H9 (cell line): Measurements from ENCODE around the gene SYCP2L. TPM values are rescaled to one million over a fixed set of nuclear protein-coding genes. Genes with fewer than 3 reads are reported as not detected.

Experiments
- DNase-seq: peaks from one replicate; pipeline ENCODE4 v3.0.0-alpha.2; 2017
- H2AFZ ChIP-seq: one replicate; pipeline ENCODE4 v1.6.1; 2013; ENCODE audit warnings: mild to moderate bottlenecking, low read length, control low read depth, moderate library complexity
- H2AK5ac ChIP-seq: 2 replicates; pipeline ENCODE4 v1.6.1; 2013; ENCODE audit warnings: low read length, control low read depth, mixed read lengths; ENCODE audit not compliant: insufficient read length
- H2BK120ac ChIP-seq: one replicate; pipeline ENCODE4 v1.6.1; 2013; ENCODE audit warnings: low read depth, mild to moderate bottlenecking, low read length, control low read depth, inconsistent platforms; ENCODE audit not compliant: poor library complexity, severe bottlenecking
- H2BK12ac ChIP-seq: 2 replicates; pipeline ENCODE4 v1.6.1; 2013; ENCODE audit warnings: low read length, control low read depth, mixed read lengths, low read depth; ENCODE audit not compliant: insufficient read length
- H2BK15ac ChIP-seq: 2 replicates; pipeline ENCODE4 v1.6.1; 2013; ENCODE audit warnings: low read depth, low read length, control low read depth
- H2BK20ac ChIP-seq: one replicate; pipeline ENCODE4 v1.6.1; 2013; ENCODE audit warnings: low read depth, mild to moderate bottlenecking, low read length, control low read depth, inconsistent platforms; ENCODE audit not compliant: poor library complexity, severe bottlenecking
- H2BK5ac ChIP-seq: 2 replicates; pipeline ENCODE4 v1.6.1; 2013; ENCODE audit warnings: low read length, control low read depth, mixed read lengths; ENCODE audit not compliant: insufficient read length
- H3K14ac ChIP-seq: 2 replicates; pipeline ENCODE4 v1.6.1; 2013; ENCODE audit warnings: low read length, control low read depth; ENCODE audit not compliant: insufficient read depth
- H3K18ac ChIP-seq: 2 replicates; pipeline ENCODE4 v1.6.1; 2013; ENCODE audit warnings: low read depth, mild to moderate bottlenecking, mixed read lengths, low read length, control low read depth; ENCODE audit not compliant: insufficient read length
- H3K23ac ChIP-seq: 2 replicates; pipeline ENCODE4 v1.6.1; 2013; ENCODE audit warnings: low read length, control low read depth, mixed read lengths, low read depth; ENCODE audit not compliant: insufficient read length
- H3K23me2 ChIP-seq: 2 replicates; pipeline ENCODE4 v1.6.1; 2013; ENCODE audit warnings: low read depth, mild to moderate bottlenecking, mixed read lengths, low read length, control low read depth; ENCODE audit not compliant: insufficient read length, poor library complexity, severe bottlenecking
- H3K27ac ChIP-seq: 2 replicates; pipeline ENCODE4 v1.5.1; 2013; ENCODE audit warnings: low read length, control low read depth, mixed read lengths, low read depth; ENCODE audit not compliant: insufficient read length
- H3K27me3 ChIP-seq: 2 replicates; pipeline ENCODE4 v1.6.1; 2013; ENCODE audit warnings: low read length, control low read depth, inconsistent platforms; ENCODE audit not compliant: insufficient read depth
- H3K4ac ChIP-seq: 2 replicates; pipeline ENCODE4 v1.6.1; 2013; ENCODE audit warnings: low read depth, mild to moderate bottlenecking, control low read depth, inconsistent platforms, low read length, moderate library complexity
- H3K4me1 ChIP-seq: 2 replicates; pipeline ENCODE4 v1.6.1; 2013; ENCODE audit warnings: low read length, control low read depth, inconsistent platforms; ENCODE audit not compliant: insufficient read depth
- H3K4me2 ChIP-seq: 2 replicates; pipeline ENCODE4 v1.6.1; 2013; ENCODE audit warnings: low read length, control low read depth, mixed read lengths; ENCODE audit not compliant: insufficient read length, insufficient read depth
- H3K56ac ChIP-seq: 2 replicates; pipeline ENCODE4 v1.6.1; 2013; ENCODE audit warnings: low read depth, mild to moderate bottlenecking, mixed read lengths, low read length, control low read depth; ENCODE audit not compliant: insufficient read length
- H3K79me1 ChIP-seq: 2 replicates; pipeline ENCODE4 v1.6.1; 2013; ENCODE audit warnings: low read depth, mild to moderate bottlenecking, moderate library complexity, low read length, control low read depth, inconsistent platforms; ENCODE audit not compliant: insufficient read depth, poor library complexity, severe bottlenecking
- H3K79me2 ChIP-seq: 2 replicates; pipeline ENCODE4 v1.6.1; 2013; ENCODE audit warnings: low read length, control low read depth, inconsistent platforms; ENCODE audit not compliant: insufficient read depth
- H3K9ac ChIP-seq: 2 replicates; pipeline ENCODE4 v1.6.1; 2013; ENCODE audit warnings: low read length, control low read depth, mixed read lengths; ENCODE audit not compliant: insufficient read length; ENCODE audit errors: extremely low read depth
- H3K9me3 ChIP-seq: one replicate; pipeline ENCODE4 v1.6.1; 2013; ENCODE audit warnings: low read depth, low read length, inconsistent platforms; ENCODE audit not compliant: control insufficient read depth
- H3T11ph ChIP-seq: one replicate; pipeline ENCODE4 v1.6.1; 2013; ENCODE audit warnings: mild to moderate bottlenecking, low read length, control low read depth, inconsistent platforms
- H4K20me1 ChIP-seq: one replicate; pipeline ENCODE4 v1.6.1; 2013; ENCODE audit not compliant: control insufficient read depth, insufficient read length, insufficient read depth
- H4K5ac ChIP-seq: 2 replicates; pipeline ENCODE4 v1.6.1; 2013; ENCODE audit warnings: low read depth, mild to moderate bottlenecking, mixed read lengths, low read length, control low read depth; ENCODE audit not compliant: insufficient read length
- H4K8ac ChIP-seq: replicated peaks from 2 replicates; pipeline ENCODE4 v1.6.1; 2013; ENCODE audit warnings: low read length, control low read depth, mixed read lengths, low read depth; ENCODE audit not compliant: insufficient read length
- H4K91ac ChIP-seq: 2 replicates; pipeline ENCODE4 v1.6.1; 2013; ENCODE audit warnings: low read depth, mild to moderate bottlenecking, moderate library complexity, mixed read lengths, low read length, control low read depth; ENCODE audit not compliant: insufficient read length
- H3K27ac Mint-ChIP-seq, 3 experiments: 2 replicates in 2 of 3; 3 replicates in 1 of 3; pipeline ENCODE4 v1.8.0; 2020 to 2021; ENCODE audit warnings: mixed read lengths in 3 of 3, mild to moderate bottlenecking in 1 of 3, moderate library complexity in 1 of 3
- H3K27me3 Mint-ChIP-seq: 2 replicates; pipeline ENCODE4 v1.8.0; 2021; ENCODE audit warnings: low read depth, mild to moderate bottlenecking, moderate library complexity, mixed read lengths
- H3K36me3 Mint-ChIP-seq, 3 experiments: 2 replicates in 2 of 3; 3 replicates in 1 of 3; pipeline ENCODE4 v1.8.0; 2020 to 2021; ENCODE audit warnings: low read depth in 3 of 3, mixed read lengths in 3 of 3; ENCODE audit not compliant: insufficient read depth in 1 of 3
- H3K4me1 Mint-ChIP-seq, 2 experiments: 2 replicates each; pipeline ENCODE4 v1.8.0; 2020; ENCODE audit warnings: mixed read lengths in 2 of 2
- H3K4me3 Mint-ChIP-seq, 2 experiments: 2 replicates in 1 of 2; 3 replicates in 1 of 2; pipeline ENCODE4 v1.8.0; 2020 to 2021; ENCODE audit warnings: mild to moderate bottlenecking in 2 of 2, mixed read lengths in 2 of 2, moderate library complexity in 1 of 2
- H3K9me3 Mint-ChIP-seq, 2 experiments: 2 replicates in 1 of 2; 3 replicates in 1 of 2; pipeline ENCODE4 v1.8.0; 2020; ENCODE audit warnings: mild to moderate bottlenecking in 2 of 2, mixed read lengths in 2 of 2, moderate library complexity in 1 of 2
- WGBS: extraction: QIAGEN DNeasy Blood & Tissue Kit; methylation state at CpG from one replicate; pipeline ENCODE4 v1.1.7; 2013; ENCODE audit warnings: missing lambda C conversion rate, low lambda C conversion rate, mixed read lengths; ENCODE audit not compliant: insufficient read length; ENCODE audit errors: extremely low coverage; 5-methylcytosine and 5-hydroxymethylcytosine counted together
- total RNA-seq: library from RNA; stranded (reverse); gene quantifications from 2 replicates; pipeline ENCODE4 v1.2.1, GENCODE V29; 2021
- TF ChIP-seq, protein P1 (sequence below): fragments of 200-600 bp; sonication (generic); conservative IDR thresholded peaks from 3 replicates; pipeline ENCODE4 v1.8.0; 2021; ENCODE audit warnings: antibody characterized with exemption, mild to moderate bottlenecking

SYCP2L gene
- total RNA-seq, 1 experiment from 2014 or later, result 3.5 TPM

GRCh38 chr6:10991115-10991514, 104.3 kb downstream of the SYCP2L start:
- Histone ChIP-seq H2BK20ac (no peak overlapping the region), H2BK12ac (no peak overlapping the region), H4K5ac (no peak overlapping the region), H3K18ac (no peak overlapping the region), H3K4me1 (peaks cover 8% of the 10 kb centered on the region; the same call in 1 of the 2 replicates), H3K79me2 (no peaks in the 10 kb centered on the region), H3K27me3 (no peaks in the 10 kb centered on the region), H2BK15ac (no peak overlapping the region), H3K27ac (no peak overlapping the region), H4K20me1 (no peaks in the 10 kb centered on the region), H3K23me2 (no peaks in the 10 kb centered on the region), H3T11ph (no peak overlapping the region), H2BK5ac (no peak overlapping the region), H2BK120ac (no peak overlapping the region), H4K8ac (no peak overlapping the region), H3K9me3 (no peaks in the 10 kb centered on the region), H3K9ac (no peak overlapping the region), H2AK5ac (no peak overlapping the region), H4K91ac (no peak overlapping the region), H2AFZ (no peak overlapping the region), H3K23ac (no peak overlapping the region), H3K79me1 (no peaks in the 10 kb centered on the region), H3K14ac (no peak overlapping the region), H3K4me2 (no peak overlapping the region), H3K56ac (no peak overlapping the region), H3K4ac (no peak overlapping the region)
- no peak for DNase-seq
- Mint-ChIP-seq H3K4me1 (peaks cover 16 to 20% of the 10 kb centered on the region in 2 experiments), H3K27me3 (peaks cover 2% of the 10 kb centered on the region), H3K27ac (no peak overlapping the region), H3K4me3 (no peak overlapping the region), H3K9me3 (no peaks in the 10 kb centered on the region), H3K36me3 (no peaks in the 10 kb centered on the region; a peak in 1 of 7 replicates)
- no CpG with 5 or more reads among the region's 2 CpGs for WGBS
- TF ChIP-seq, protein P1, sequence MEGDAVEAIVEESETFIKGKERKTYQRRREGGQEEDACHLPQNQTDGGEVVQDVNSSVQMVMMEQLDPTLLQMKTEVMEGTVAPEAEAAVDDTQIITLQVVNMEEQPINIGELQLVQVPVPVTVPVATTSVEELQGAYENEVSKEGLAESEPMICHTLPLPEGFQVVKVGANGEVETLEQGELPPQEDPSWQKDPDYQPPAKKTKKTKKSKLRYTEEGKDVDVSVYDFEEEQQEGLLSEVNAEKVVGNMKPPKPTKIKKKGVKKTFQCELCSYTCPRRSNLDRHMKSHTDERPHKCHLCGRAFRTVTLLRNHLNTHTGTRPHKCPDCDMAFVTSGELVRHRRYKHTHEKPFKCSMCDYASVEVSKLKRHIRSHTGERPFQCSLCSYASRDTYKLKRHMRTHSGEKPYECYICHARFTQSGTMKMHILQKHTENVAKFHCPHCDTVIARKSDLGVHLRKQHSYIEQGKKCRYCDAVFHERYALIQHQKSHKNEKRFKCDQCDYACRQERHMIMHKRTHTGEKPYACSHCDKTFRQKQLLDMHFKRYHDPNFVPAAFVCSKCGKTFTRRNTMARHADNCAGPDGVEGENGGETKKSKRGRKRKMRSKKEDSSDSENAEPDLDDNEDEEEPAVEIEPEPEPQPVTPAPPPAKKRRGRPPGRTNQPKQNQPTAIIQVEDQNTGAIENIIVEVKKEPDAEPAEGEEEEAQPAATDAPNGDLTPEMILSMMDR, result no peak
